Glomerular endothelial cell (primary cell): ENCODE measurements around the gene PPP1R1B. TPM values are rescaled to one million over a fixed set of nuclear protein-coding genes. Genes with fewer than 3 reads are reported as not detected.

Experiments used
- DNase-seq: peaks from one replicate; pipeline ENCODE4 v3.0.0-alpha.2; 2011; ENCODE audit warnings: low read depth, low spot score; ENCODE audit errors: extremely low read depth
- total RNA-seq: library from RNA; depleted of rRNA; stranded (reverse); fragments of >200 nt; gene quantifications from 2 replicates; pipeline ENCODE4 v1.2.3, GENCODE V29; 2015

PPP1R1B gene
- total RNA-seq, 1 donor from 2014 or later, result not detected

DNA sequence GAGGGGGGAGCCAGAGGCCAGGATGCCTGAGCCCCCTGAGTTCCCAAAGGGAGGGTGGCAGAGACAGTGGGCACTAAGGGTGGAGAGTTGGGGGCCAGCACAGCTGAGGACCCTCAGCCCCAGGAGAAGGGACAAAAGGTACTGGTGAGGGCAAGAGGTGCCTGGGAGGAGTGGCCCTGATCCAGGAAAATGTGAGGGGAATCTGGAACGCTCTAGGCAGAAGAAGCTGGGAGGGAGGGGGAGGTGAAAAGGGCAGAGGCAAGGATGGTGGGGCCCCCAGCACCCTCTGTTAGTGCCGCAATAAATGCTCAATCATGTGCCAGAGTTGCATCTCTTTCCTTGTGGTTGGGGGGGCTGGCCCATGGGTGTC is 39.5 kb downstream of the PPP1R1B start:
- no peak for DNase-seq

DNA sequence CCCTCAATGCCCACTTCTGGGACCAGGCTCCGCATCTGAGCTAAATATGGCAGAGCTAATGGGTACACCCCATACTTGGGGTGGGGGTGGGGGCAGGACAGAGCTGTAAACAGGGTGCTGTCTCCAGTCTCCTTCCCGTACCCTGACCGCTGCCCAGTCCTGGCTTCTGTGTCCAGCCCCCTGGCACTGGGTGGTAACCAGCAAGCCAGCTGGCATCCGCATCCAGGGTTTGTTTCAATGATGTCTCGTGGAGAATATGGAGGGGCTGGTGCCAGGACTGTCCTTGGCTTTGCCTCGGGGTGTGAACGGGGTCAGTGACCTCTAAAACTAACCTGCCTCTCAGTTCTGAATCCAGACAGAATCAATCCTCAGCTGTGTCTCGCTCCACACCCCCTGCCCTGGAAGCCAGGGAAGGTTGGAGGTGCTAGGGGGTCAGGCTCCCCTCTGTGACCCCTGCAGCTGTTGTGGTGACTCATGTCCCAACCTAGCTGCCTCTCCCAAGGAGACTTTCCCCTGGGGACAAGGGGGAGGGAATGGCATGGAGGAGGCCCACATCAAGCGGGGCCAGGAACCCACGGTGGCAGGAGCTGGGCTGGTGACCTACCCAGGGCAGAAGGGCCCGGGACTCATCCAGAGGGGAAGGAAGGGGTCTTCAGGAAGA is 40.0 kb downstream of the PPP1R1B start:
- no peak for DNase-seq

DNA sequence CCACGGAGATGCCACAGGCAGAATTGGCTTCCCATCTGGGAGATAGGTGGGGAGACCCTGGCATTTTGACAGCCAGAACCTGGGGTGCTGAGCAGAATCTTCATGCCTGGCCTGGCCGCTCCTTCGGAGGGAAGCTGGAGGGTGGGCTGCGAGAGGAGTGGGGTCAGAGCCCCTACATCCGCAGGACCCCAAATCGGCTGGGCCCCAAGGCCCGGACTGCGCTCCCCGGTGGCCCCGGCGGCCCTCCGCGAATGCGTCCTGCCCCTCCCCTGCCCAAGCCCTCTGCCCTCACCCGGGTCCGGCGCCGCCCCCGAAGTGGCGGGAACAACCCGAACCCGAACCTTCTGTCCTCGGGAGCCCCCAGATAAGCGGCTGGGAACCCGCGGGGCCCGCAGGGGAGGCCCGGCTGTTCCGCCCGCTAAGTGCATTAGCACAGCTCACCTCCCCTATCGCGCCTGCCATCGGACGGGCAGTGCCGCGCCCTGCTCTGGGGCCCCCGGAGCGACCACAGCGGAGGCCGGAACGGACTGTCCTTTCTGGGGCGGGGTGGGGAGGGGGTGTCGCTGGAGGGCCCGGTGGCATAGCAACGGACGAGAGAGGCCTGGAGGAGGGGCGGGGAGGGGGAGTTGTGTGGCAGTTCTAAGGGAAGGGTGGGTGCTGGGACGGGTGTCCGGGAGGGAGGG is 40.7 kb downstream of the PPP1R1B start:
- no peak for DNase-seq

DNA sequence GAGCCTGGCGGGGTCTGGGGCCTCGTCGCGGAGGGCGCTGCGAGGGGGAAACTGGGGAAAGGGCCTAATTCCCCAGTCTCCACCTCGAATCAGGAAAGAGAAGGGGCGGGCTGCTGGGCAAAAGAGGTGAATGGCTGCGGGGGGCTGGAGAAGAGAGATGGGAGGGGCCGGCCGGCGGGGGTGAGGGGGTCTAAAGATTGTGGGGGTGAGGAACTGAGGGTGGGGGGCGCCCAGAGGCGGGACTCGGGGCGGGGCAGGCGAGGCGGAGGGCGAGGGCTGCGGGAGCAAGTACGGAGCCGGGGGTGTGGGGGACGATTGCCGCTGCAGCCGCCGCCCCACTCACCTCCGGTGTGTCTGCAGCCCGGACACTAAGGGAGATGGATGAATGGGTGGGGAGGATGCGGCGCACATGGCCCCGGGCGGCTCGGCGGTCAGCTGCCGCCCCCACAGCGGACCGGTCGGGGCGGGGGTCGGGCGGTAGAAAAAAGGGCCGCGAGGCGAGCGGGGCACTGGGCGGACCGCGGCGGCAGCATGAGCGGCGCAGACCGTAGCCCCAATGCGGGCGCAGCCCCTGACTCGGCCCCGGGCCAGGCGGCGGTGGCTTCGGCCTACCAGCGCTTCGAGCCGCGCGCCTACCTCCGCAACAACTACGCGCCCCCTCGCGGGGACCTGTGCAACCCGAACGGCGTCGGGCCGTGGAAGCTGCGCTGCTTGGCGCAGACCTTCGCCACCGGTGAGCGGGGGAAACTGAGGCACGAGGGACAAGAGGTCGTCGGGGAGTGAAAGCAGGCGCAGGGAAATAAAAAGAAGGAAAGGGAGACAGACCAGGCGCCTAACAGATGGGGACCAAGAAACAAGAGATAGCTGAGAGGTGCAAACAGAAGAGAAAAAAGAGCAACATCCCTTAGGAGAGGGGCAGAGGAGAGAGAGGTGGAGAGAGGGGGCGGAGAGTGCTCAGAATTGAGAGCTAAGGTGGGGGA is 41.5 kb downstream of the PPP1R1B start, which contains the start of gene PNMT:
PNMT (plus strand) TSS at position 509 of the 980 bp plus-strand sequence; CDS start at position 532, 23 bp downstream.
- no peak for DNase-seq

DNA sequence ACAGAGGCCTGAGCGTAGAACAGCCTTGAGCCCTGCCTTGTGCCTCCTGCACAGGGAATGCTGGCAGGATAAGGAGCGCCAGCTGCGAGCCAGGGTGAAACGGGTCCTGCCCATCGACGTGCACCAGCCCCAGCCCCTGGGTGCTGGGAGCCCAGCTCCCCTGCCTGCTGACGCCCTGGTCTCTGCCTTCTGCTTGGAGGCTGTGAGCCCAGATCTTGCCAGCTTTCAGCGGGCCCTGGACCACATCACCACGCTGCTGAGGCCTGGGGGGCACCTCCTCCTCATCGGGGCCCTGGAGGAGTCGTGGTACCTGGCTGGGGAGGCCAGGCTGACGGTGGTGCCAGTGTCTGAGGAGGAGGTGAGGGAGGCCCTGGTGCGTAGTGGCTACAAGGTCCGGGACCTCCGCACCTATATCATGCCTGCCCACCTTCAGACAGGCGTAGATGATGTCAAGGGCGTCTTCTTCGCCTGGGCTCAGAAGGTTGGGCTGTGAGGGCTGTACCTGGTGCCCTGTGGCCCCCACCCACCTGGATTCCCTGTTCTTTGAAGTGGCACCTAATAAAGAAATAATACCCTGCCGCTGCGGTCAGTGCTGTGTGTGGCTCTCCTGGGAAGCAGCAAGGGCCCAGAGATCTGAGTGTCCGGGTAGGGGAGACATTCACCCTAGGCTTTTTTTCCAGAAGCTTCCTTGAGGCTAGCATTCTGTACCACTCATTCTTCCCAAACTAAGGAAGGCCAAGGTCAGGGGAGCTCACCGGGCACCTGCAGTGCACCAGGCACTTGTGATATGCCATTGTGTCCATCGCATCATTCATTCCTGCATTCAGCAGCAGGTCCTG is 43.4 kb downstream of the PPP1R1B start:
- DNase-seq, result no peak

DNA sequence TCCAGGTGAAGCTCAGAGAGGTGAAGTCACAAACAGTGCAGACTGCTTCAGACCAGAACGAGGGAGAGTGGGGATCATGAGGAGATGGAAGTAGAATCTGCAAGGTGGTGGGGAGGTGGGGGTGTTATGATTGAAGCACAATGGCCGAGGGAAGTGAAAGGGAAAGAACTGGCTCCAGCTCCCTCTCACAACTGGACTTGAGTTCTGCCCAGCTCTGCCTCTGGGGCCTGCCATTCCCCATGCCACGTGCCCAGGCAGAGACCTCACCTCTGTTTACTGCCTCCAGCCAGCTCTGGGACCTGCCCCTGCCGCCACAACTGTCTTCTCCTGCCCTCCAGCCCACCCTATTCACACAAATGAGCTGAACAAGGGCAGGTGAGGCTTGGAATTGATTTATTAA is 44.0 kb downstream of the PPP1R1B start:
- no peak for DNase-seq

DNA sequence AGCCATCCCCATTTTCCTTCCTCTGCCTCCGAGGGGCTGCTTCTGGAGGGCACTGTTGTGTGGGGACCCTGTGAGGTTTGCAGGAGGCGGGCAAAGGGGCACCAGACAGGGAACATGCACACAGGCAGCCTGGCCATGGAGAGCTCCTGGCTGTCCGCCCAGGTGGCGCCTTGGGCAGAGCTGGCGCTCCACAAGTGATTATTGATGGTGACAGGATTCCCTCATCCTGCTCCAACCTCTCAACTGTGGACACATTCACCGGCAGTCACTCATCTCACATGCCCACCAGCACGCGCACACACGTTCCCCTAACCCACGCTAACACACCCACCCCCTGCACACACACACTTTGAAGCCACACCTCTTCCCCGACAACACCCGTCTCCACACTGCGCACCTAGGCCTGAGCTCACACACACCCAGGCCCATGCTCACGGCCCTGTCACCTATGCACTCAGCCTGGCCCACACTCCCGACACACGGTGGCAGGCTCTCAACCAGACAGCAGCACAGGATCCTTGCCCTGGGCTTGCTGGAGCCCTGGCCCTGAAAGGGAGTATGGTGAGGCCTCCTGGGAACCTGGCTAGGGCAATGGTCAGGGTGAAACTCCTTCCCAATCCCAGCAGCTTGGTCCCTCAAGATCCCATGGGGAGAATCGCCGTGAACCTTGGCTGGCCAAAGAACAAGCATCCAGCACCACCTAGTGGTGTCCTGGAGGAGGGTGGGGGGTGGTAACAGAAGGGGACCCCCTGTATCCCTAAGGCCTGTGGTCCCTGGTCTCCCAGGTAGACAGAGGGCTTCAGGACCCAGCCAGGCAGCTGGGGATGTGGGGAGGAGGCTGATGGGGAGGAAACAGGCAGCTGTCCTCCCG is 45.1 kb downstream of the PPP1R1B start:
- no peak for DNase-seq

DNA sequence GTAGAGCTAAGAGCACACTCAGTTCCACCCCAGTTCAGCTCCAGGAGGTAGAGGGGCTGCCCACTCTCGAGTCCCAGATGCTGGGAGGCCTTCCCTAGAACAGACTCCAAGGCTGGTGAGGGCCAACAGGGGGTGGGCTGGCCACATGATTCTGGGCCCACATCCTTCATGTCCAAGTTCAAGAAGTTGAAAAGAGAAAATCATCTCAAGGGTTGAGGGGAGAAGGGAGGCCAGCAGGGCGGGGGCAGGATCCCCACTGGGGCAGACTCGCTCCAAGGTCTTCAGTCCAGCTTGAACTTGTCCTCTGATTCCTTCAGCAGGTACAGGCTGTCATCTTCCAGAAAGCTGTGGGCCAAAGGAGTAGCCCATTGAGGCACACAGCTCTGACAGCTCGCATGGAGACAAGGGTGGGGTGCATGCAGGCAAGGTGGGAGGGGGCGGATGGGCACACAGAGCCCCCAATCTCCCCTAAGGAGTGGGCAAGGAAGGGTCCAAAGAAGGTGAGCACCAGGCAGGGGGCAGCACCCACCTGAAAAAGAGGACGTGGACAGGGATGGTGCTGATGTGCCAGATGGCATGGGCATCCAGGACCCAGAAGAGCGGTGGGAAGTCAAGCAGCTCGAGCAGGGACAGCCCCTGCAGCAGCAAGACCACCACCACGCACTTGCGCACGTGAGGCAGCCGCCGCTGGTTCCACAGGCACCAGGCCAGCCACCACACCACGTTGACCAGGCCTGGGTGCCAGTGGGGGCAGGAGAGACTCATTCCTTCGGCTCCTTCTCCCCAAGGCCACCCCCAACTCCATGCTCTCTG is 46.0 kb downstream of the PPP1R1B start:
- no peak for DNase-seq

DNA sequence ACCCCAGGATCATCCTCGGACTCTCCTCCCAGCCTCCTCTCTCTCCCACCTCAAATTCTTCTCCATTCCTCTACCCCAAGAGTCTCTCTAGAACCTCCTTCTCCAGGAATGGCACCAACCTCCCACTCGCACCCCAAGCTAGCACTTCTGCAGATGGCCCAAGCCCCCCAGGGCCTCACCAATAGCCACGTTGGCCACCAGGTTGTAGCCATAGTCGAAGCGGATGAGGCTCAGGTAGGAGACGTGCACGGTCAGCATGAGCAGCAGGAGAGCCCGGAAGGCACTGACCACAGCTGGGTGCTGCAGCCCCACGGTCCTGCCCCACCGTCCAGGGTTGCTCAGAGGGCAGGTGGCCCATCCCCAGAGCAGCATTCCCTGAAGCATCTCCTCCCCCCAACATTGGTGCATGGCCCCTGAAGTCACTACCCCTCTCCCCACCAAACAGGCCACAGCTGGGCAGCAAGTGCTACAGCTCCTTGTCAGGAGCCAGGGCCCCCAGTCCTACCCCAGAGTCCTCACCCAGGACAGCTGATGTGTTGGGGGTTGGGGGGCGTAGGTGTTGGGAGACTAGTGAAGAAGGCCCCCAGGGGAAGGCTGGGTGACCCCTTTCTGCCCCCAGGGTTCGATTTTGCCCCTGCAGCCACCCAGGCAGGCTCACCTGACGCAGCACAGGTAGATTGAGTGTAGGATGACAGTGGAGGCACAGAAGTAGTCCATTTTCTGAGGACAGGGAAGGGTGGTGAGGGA is 46.8 kb downstream of the PPP1R1B start:
- no peak for DNase-seq

DNA sequence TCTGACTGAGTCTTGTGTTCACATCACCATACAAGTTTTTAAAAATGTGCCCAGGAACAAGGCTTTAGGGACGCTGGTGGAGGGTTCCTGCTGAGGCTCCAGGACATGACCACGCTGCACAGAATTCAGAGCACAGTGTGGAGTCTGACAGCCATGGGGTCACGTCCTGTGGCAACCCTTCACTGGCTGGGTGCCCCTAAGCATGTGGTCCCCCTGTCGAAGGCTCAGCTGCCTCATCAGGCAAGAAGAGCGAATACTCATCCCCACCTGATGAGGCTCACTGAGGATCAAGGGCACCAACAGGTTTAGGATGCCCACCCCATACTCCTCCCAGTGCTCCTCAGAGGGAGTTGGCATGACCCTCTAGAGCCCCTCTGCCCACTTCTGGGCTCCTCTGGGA is 47.4 kb downstream of the PPP1R1B start:
- no peak for DNase-seq

DNA sequence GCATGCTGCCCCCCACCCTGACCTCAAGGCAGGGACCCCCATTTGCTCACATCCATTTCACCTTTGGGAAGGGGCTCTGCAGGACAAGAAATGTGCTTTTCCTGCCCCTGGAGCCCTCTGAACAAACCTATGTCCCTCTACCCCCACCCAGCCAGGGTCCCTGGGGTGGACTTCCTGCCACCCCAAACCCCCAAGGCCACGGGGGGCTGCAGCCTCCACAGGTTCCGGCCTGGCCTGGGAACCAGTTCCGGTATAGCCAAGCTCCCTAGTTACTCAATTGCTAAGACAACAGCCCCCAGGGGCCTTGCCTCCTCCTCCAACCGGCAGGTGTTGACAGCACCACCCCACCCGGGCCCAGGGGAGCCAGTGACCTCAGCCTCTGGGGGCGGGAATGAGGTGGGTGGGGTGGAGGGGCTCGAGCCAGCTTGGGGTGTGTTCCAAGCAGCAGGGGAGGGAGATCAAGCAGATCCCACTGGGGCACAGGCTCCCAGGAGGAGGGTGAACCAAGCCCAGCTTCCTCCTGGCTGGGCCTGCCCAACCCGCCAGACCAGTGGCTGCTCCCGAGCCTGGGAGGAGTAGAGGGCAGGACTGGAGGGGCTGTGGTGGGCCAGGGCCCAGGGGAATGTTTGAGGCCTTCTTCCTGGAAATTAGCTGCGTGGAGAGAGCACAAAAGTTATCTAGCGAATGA is 48.1 kb downstream of the PPP1R1B start:
- DNase-seq, result no peak

DNA sequence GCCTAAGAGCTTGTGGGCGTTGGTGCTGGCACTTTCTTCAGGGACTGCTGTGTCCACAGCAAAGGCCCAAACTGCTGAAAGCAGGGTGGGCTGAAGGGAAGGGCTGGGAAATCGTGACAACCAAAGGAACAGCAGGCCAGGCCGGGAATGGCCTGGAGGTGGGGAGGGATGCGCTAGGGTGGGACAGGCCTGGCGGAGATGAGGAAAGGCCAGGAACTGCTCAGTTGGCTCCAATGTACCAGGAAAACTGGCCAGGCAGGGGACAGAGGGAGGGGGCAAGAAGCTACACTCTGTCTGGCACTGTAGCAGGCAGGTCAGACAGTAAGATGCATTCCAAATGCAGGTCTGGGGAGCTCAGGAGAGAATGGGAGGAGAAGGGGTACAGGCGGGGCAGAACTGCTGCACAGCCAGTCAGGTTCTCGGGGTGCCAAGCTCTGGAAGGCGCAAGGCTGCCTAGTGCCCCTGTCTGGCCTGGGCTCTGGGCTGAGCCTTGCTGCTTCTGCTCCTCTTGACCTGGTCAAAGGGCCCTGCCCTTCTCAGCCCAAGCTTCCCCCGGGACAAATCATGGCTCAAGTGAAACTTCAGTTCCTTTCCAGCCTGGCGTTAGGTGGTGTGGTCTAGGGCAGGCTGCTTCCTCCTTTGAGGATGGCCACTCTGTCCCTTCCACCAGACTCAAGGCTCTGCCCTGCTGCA is 48.8 kb downstream of the PPP1R1B start:
- no peak for DNase-seq

DNA sequence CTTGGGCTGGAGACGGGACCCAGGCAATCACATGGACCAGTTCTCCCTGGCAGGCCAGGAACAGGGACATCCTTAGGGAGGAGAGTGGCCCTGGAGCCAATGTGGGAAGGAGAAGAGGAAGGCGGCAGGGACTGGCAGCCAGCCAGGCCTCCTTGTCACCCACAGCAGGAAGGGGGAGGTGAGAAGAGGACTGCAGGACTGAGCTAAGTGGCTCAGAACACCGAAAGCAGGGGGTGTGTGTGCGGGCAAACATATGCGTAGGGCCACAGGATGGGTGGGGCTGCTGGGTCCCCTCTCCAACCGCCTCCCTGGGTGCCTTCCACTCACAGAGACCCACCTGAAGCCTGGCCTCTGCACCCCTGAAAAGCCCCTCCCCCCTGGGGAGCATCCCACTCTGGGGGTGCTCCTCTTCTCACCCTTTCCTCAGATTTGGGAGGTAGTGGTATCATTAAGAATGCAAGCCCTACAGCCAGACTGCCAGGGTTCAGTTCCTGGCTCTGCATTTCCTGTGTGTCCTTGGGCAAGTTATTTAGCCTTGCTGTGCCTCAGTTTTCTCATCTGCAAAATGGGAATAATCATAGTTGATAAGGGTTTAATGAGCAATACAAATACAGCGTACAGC is 49.6 kb downstream of the PPP1R1B start:
- no peak for DNase-seq

DNA sequence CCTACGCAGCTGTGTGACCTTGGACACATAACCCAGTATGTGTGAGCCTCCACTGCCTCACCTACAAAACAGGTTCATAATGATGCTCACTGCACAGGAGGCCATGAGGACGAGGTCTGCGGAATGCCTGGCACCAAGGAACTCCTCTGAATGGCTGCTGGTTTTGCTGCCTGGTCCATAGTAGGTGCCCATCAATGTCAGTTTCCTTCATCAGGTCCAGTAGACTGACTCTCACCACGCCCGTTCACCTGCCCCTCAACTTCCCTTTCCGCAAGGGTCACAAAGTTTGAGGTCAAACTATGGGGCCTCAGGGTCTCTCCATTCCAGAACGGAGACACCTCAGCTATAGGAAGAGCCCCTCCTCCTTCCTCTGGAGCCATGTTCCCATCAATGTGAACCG is 50.3 kb downstream of the PPP1R1B start:
- DNase-seq, result no peak

DNA sequence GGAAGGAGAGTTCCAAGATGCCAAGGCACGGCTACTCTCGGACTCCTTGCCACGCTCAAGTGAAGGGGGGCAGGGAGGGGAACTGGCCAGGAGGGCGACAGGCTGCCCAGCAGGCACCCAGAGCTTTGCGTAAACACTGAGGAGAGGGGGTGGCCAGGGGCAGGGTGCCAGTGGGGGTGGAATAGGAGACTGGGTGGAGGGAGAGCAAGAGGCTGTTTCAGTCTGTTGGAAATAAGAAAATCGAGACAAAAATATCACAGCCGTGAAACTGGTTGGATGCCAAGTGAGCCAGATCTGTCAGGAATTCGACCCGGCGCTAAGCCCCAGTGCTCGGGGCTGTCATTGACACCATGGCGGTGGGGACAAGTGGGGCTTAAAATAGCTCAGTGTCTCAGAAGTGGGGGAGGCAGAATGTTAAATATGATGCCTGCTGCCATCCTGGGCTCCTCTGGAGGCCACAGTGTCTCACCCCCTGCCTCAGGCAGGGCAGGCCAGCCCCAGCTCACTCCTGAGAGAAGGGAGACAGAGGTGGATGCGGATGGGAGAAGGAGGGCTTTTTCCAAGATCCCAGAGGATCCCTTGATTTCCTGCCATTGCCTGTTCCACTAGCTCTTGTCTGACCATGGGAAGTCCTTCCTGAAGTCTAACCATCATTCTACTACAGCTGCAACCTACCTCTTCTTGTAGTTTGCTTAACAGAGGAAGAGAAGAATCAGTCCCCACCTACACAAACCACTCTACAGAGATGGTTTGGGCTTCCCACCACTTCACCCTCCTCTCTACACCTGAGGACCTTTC is 51.0 kb downstream of the PPP1R1B start:
- DNase-seq, result no peak
